ENCODE data around the gene ZNF296.

GRCh38 chr19:45075301-45076028, 813 bp downstream of the ZNF296 start:
- TF ChIP-seq, protein P1, sequence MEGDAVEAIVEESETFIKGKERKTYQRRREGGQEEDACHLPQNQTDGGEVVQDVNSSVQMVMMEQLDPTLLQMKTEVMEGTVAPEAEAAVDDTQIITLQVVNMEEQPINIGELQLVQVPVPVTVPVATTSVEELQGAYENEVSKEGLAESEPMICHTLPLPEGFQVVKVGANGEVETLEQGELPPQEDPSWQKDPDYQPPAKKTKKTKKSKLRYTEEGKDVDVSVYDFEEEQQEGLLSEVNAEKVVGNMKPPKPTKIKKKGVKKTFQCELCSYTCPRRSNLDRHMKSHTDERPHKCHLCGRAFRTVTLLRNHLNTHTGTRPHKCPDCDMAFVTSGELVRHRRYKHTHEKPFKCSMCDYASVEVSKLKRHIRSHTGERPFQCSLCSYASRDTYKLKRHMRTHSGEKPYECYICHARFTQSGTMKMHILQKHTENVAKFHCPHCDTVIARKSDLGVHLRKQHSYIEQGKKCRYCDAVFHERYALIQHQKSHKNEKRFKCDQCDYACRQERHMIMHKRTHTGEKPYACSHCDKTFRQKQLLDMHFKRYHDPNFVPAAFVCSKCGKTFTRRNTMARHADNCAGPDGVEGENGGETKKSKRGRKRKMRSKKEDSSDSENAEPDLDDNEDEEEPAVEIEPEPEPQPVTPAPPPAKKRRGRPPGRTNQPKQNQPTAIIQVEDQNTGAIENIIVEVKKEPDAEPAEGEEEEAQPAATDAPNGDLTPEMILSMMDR (IDR thresholded peaks at IDR 0.05), result no peak
- peak; percentile 18 for TF ChIP-seq EZH2 (IDR thresholded peaks at IDR 0.05)
- peak; percentile 7 for TF ChIP-seq EZH2phosphoT487 (IDR thresholded peaks at IDR 0.05)

All from neural progenitor cell (in vitro differentiated cells).